ENCODE data around the gene RDH5. TPM values are rescaled to one million over a fixed set of nuclear protein-coding genes. Genes with fewer than 3 reads are reported as not detected.

RDH5 gene
- total RNA-seq, 4 donors from 2014 or later, result 18.0 to 57.0 (median 31.9) TPM

- Histone ChIP-seq H3K4me3 (peak overlapping the region; percentile 83 to 85), H3K36me3 (peaks cover 0 to 12% of the 10 kb centered on the region in 2 donors), H3K4me1 (peaks cover 0 to 93% (median 9%) of the 10 kb centered on the region in 3 donors), H3K9me3 (no peaks in the 10 kb centered on the region), H3K27me3 (no peaks in the 10 kb centered on the region), H3K27ac (peak overlapping the region; percentile 86 to 97 (median 96))
- TF ChIP-seq EP300 (IDR thresholded peaks at IDR 0.05) (no peak), POLR2AphosphoS5 (IDR thresholded peaks at IDR 0.05) (peak; percentile 21), POLR2A (IDR thresholded peaks at IDR 0.05) (no peak), CTCF (IDR thresholded peaks at IDR 0.05) (peak in 3 of 4 experiments; percentile 61 to 77 (median 73))
- WGBS, 2 donors (ENCODE audit: low coverage in 1 of 2), result 7 to 15% methylated on average over 3 to 5 of the region's 5 CpGs
- ATAC-seq, result no peak
Measured at GRCh38 chr12:55705782-55706402, 14.3 kb upstream of the RDH5 start.

GRCh38 chr12:55706568-55707218 lies 13.5 kb upstream of the RDH5 start:
- TF ChIP-seq EP300 (IDR thresholded peaks at IDR 0.05), result no peak
- no peak for TF ChIP-seq CTCF (IDR thresholded peaks at IDR 0.05)
- TF ChIP-seq POLR2AphosphoS5 (IDR thresholded peaks at IDR 0.05), result no peak
- no peak for TF ChIP-seq POLR2A (IDR thresholded peaks at IDR 0.05)
- 20% methylated on average over 2 of the region's 2 CpGs; no CpG with 5 or more reads in 1 of the 2 donors for WGBS, 2 donors (ENCODE audit: low coverage in 1 of 2)
- H3K4me3 ChIP-seq, result peak overlapping the region; percentile 83 to 85
- no peak for ATAC-seq
- no peaks in the 10 kb centered on the region for H3K27me3 ChIP-seq
- no peaks in the 10 kb centered on the region for H3K9me3 ChIP-seq
- peak overlapping the region; percentile 86 to 97 (median 96) for H3K27ac ChIP-seq
- H3K4me1 ChIP-seq, result peaks cover 0 to 93% (median 9%) of the 10 kb centered on the region in 3 donors
- H3K36me3 ChIP-seq, result peaks cover 0 to 8% of the 10 kb centered on the region in 2 donors

- peaks cover 0 to 7% of the 10 kb centered on the region in 2 donors for H3K36me3 ChIP-seq
- no peak for ATAC-seq
- no peaks in the 10 kb centered on the region for H3K27me3 ChIP-seq
- peak overlapping the region; percentile 83 to 85 for H3K4me3 ChIP-seq
- TF ChIP-seq POLR2A (IDR thresholded peaks at IDR 0.05) (no peak), POLR2AphosphoS5 (IDR thresholded peaks at IDR 0.05) (no peak), CTCF (IDR thresholded peaks at IDR 0.05) (no peak), EP300 (IDR thresholded peaks at IDR 0.05) (no peak)
- no peaks in the 10 kb centered on the region for H3K9me3 ChIP-seq
- peaks cover 0 to 93% (median 12%) of the 10 kb centered on the region in 3 donors for H3K4me1 ChIP-seq
- 3% methylated on average over 6 of the region's 22 CpGs; no CpG with 5 or more reads in 1 of the 2 donors for WGBS, 2 donors (ENCODE audit: low coverage in 1 of 2)
- H3K27ac ChIP-seq, result peak overlapping the region; percentile 86 to 97 (median 96)
Measured at GRCh38 chr12:55707219-55707671, 12.9 kb upstream of the RDH5 start.

GRCh38 chr12:55707841-55708694 lies 12.1 kb upstream of the RDH5 start, which contains the start of gene ITGA7:
Gene ITGA7, minus strand, starts transcription at chr12:55707904. Its CDS starts 222 bp downstream, at chr12:55707682.
- Histone ChIP-seq H3K4me1 (peaks cover 0 to 93% (median 17%) of the 10 kb centered on the region in 3 donors), H3K9me3 (no peaks in the 10 kb centered on the region), H3K27me3 (no peaks in the 10 kb centered on the region), H3K4me3 (peak within 1 kb of the TSS; percentile 83 to 85), H3K36me3 (no peaks in the 10 kb centered on the region), H3K27ac (peak within 1 kb of the TSS; percentile 86 to 97 (median 96))
- TF ChIP-seq EP300 (IDR thresholded peaks at IDR 0.05) (no peak), POLR2AphosphoS5 (IDR thresholded peaks at IDR 0.05) (peak; percentile 70), CTCF (IDR thresholded peaks at IDR 0.05) (no peak), POLR2A (IDR thresholded peaks at IDR 0.05) (peak; percentile 38 to 47)
- peak; percentile 76 for ATAC-seq
- WGBS, 2 donors (ENCODE audit: low coverage in 1 of 2), result 0 to 4% methylated on average over 1 to 6 of the region's 39 CpGs
